NCI-H1436 (cell line): ENCODE results near the gene CLDN7.

Experiments
- DNase-seq: peaks from one replicate; lab custom pipeline; 2025; lab: John Stamatoyannopoulos, UW

CLDN7 gene

DNA sequence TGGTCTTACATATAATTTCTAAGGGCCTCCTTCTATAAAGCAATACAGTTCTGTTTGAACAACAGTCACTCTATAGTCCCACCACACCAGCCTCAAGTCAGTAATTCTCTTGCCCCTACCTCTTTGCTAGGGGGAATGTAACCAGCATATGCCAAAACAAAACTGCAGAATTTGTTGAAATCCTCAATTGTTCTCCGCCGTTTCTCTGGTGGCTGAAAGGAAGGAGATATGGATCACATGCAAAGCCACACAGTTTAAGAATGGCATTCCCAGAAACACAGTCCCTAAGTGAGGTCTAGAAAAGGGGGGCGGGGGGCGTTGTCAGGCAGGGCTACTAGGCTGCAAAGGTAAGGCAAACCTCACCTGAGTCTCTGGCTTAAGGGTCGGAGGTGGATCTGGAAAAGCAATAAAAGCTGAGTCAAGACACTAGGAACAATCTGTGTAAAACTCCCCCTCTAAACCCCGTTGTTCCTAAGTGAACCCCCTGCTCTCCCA is 25.0 kb downstream of the CLDN7 start:
- DNase-seq: no peak

DNA sequence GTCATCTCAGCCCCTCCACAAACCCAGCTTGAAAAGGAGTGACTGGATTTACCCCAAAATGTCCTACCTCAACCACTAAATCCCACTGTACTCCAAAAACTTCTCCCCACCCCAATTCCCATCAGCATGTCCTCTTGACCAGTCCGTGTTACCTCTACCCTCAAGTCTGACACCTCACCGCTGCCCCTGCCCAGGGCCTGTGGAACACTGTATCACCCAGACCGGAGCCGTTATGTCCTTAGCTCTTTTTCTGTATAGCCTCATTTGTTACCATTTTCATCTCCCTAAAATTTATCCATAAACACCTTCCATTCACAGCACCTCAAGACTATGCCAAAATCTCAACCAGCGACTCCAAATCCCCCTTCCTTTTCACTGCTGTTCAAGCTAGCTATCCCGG is 25.5 kb downstream of the CLDN7 start:
- DNase-seq: no peak

DNA sequence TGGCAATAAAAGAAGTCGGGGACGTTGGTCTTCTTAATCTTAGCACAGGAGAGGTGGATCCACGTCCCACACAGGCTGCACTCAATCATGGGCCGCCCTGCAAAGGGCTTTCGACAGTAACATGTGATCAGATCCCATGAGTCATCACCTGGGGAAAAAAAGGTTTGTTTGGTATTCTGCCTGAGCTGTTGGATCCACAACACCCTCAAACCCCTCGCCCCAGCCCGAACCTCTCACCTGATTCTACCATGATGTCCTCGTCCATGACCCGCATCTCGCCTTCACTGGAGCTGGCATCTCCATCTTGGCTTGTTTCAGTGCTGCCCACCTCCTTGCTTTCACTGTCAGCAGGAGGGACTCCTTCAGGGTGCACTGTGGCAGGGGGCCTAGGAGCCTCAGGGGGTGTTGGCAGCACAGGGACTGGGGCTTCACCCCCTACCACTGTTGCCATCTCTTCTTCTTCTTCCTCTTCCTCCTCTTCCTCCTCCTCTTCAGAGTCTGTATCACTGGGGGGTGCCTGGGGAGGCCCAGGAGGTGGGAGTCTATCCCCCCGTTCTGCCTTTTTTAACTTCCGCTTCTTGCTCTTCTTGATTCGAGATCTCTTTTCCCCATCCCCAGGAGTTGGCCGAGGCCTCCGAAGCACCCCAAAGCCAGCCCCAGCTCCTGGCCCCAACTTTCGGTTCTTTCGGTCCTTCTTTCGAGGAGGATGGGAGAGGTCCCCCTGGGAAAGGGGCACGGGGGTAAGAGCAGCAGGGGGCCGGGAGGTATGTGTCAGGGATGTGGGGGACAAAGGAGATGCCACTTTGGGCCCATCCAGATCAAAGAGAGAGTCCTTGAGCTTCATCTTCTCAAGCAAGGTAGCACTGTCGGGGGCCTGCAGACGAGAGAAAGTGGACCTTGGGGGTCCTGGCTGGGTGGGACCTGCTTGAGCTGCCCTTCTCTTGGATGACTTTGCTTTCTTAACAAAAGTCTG is 26.3 kb downstream of the CLDN7 start:
- no peak for DNase-seq

GRCh38 chr17:7234083-7234951 is 28.0 kb downstream of the CLDN7 start, which contains the start of gene DVL2:
DVL2 (minus strand) TSS chr17:7234517; CDS start chr17:7234262, 255 bp downstream.
- DNase-seq: peak; percentile 95

GRCh38 chr17:7233701-7234082 is 28.6 kb downstream of the CLDN7 start:
- no peak for DNase-seq

GRCh38 chr17:7232114-7232513 is 30.2 kb downstream of the CLDN7 start:
- DNase-seq: no peak

- no peak for DNase-seq
Observed at GRCh38 chr17:7229504-7229903, 32.8 kb downstream of the CLDN7 start.

- DNase-seq: no peak
Observed at GRCh38 chr17:7228920-7229319, 33.4 kb downstream of the CLDN7 start.

- DNase-seq: no peak
Observed at GRCh38 chr17:7226721-7227710, 35.3 kb downstream of the CLDN7 start.

DNA sequence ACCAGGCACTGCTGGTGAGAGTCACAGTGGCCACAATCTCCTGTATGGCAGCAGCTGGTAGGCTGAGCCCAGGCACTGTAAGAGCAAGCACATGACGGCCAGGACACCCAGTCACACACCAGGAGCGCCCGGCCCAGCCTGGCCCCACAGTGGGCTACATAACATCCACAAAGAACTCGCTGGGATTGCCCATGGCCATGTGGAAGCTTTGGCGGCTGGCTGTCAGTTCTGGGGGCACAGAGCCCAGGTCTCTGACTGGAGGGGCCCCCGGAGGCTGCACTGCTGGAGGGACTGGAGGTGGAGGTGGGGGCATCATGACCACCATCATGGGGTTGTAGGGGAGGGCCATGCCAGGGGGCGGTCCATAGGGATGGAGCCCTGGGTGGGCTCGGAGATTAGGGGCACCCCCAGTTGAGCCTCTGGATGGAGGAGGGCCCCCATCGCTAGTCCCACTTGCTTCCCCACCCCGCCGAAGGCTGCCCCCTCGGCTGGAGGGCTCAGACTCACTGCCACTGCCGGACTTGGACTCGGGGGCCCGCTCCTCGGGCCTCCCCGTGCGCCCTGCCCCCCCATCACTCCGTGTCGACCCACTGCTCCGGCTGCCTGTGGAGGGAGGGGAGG is 36.5 kb downstream of the CLDN7 start:
- DNase-seq: no peak

DNA sequence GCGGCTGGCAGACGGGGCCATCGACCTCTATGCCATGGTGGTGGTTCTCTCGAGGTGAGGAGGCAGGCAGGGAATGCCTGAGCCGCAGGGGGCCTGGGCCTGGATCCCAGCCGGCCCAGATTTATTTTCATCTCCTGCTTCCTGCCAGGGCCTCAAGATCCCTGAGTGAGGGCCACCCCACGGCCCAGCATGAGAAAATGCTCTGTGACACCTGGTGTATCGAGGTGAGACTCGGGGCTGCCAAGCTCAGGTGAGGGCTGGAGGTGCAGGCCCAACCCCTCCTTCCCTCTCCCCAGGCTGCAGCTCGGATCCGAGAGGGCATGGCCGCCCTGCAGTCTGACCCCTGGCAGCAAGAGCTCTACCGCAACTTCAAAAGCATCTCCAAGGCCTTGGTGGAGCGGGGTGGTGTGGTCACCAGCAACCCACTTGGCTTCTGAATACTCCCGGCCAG is 37.6 kb downstream of the CLDN7 start:
- no peak for DNase-seq

DNA sequence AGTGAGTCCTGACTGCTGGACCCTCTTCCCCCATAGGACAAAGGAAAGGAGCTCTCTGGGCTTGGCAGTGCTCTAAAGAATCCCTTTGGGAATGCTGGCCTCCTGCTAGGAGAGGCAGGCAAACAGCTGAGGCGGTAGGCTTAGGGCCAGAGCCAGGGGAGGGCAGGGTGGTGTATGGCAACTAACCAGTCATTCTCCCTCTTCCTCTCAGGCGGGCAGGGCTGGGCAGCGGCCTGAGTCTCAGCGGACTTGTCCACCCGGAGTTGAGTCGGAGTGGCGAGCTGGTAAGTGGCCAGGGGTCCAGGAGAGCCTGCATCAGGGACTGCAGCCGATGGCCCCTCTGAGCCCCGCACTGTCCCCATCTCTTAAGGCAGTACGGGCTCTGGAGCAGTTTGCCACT is 38.2 kb downstream of the CLDN7 start:
- no peak for DNase-seq

- DNase-seq: no peak
Observed at GRCh38 chr17:7223375-7223774, 38.9 kb downstream of the CLDN7 start.

- DNase-seq: no peak
Observed at GRCh38 chr17:7222972-7223292, 39.3 kb downstream of the CLDN7 start.

- no peak for DNase-seq
Observed at GRCh38 chr17:7222093-7222971, 39.9 kb downstream of the CLDN7 start.

GRCh38 chr17:7221278-7222092 is 40.8 kb downstream of the CLDN7 start:
- no peak for DNase-seq

- no peak for DNase-seq
Observed at GRCh38 chr17:7220593-7221277, 41.5 kb downstream of the CLDN7 start.

- peak; percentile 53 for DNase-seq
Observed at GRCh38 chr17:7219812-7220592, 42.3 kb downstream of the CLDN7 start, which contains the start of the genes ACADVL and DLG4. ACADVL (plus strand) TSS chr17:7219938; CDS start chr17:7219985, 47 bp downstream. DLG4 (minus strand) TSS chr17:7219836.
